ENCODE measurements around the gene P3H4.

The P3H4 gene

GRCh38 chr17:41769346-41769862 lies 42.3 kb downstream of the P3H4 start:
- DNase-seq, result no peak

- DNase-seq, result no peak
Measured at GRCh38 chr17:41768682-41769288, 43.0 kb downstream of the P3H4 start.

- no peak for DNase-seq
Measured at GRCh38 chr17:41767324-41768042, 44.3 kb downstream of the P3H4 start.

GRCh38 chr17:41766135-41766534 lies 45.6 kb downstream of the P3H4 start:
- DNase-seq, result no peak

- DNase-seq, result no peak
Measured at GRCh38 chr17:41763327-41763726, 48.4 kb downstream of the P3H4 start.

- DNase-seq, result no peak
Measured at GRCh38 chr17:41762841-41763240, 48.9 kb downstream of the P3H4 start.

GRCh38 chr17:41762391-41762790 lies 49.4 kb downstream of the P3H4 start:
- DNase-seq, result no peak

GRCh38 chr17:41760878-41761277 lies 50.9 kb downstream of the P3H4 start:
- DNase-seq, result no peak

GRCh38 chr17:41758601-41759000 lies 53.1 kb downstream of the P3H4 start:
- no peak for DNase-seq

- DNase-seq, result no peak
Measured at GRCh38 chr17:41754066-41754465, 57.7 kb downstream of the P3H4 start.

Measured in activated gamma-delta T cell (primary cell).